Fibroblast of lung (primary cell): ENCODE data around the gene DEPDC5. TPM values are rescaled to one million over a fixed set of nuclear protein-coding genes. Genes with fewer than 3 reads are reported as not detected.

Experiments used
- DNase-seq, 2 donors: peaks; one replicate each; pipeline versions ENCODE4 v3.0.0 to v3.0.0-alpha.2; 2010; ENCODE audit warnings: low read depth in 2 of 2
- H2AFZ ChIP-seq: 2 replicates; pipeline ENCODE4 v1.5.1; 2012; ENCODE audit warnings: low read length, control low read depth, inconsistent platforms
- H3K27ac ChIP-seq: 2 replicates; pipeline ENCODE4 v1.5.1; 2011; ENCODE audit warnings: low read length, control low read depth; ENCODE audit not compliant: insufficient read depth
- H3K27me3 ChIP-seq: 2 replicates; pipeline ENCODE4 v1.5.1; 2011; ENCODE audit warnings: mild to moderate bottlenecking, low read length; ENCODE audit not compliant: control insufficient read depth, insufficient read depth
- H3K36me3 ChIP-seq: 2 replicates; pipeline ENCODE4 v1.5.1; 2011; ENCODE audit warnings: low read length; ENCODE audit not compliant: control insufficient read depth, insufficient read depth
- H3K4me1 ChIP-seq: 2 replicates; pipeline ENCODE4 v1.5.1; 2011; ENCODE audit warnings: low read length; ENCODE audit not compliant: control insufficient read depth, insufficient read depth; ENCODE audit errors: extremely low read depth
- H3K4me2 ChIP-seq: 2 replicates; pipeline ENCODE4 v1.5.1; 2011; ENCODE audit warnings: low read length, control low read depth; ENCODE audit not compliant: insufficient read depth; ENCODE audit errors: extremely low read depth
- H3K4me3 ChIP-seq, 4 experiments: fragments of 200-600 bp in 1 of 4; sonication (generic) in 1 of 4; replicated peaks in 1 of 4; 2 replicates each; pipeline ENCODE4 v1.5.1; 2011 to 2016; ENCODE audit warnings: low read length in 4 of 4, low read depth in 3 of 4, mild to moderate bottlenecking in 3 of 4, control low read depth in 2 of 4, inconsistent platforms in 1 of 4, mixed read lengths in 1 of 4; ENCODE audit not compliant: insufficient read depth in 1 of 4; ENCODE audit errors: control extremely low read depth in 1 of 4
- H3K79me2 ChIP-seq: 2 replicates; pipeline ENCODE4 v1.5.1; 2012; ENCODE audit warnings: mild to moderate bottlenecking, low read length, inconsistent platforms; ENCODE audit not compliant: control insufficient read depth, insufficient read depth
- H3K9ac ChIP-seq: 2 replicates; pipeline ENCODE4 v1.5.1; 2011; ENCODE audit warnings: mild to moderate bottlenecking, low read length, control low read depth; ENCODE audit not compliant: insufficient read depth
- H3K9me3 ChIP-seq: 2 replicates; pipeline ENCODE4 v1.5.1; 2012; ENCODE audit warnings: low read depth, low read length; ENCODE audit not compliant: control insufficient read depth, insufficient read depth
- H4K20me1 ChIP-seq: 2 replicates; pipeline ENCODE4 v1.5.1; 2011; ENCODE audit warnings: low read length; ENCODE audit not compliant: control insufficient read depth, insufficient read depth; ENCODE audit errors: extremely low read depth
- EZH2 ChIP-seq: IDR thresholded peaks from 2 replicates; pipeline ENCODE4 v1.5.1; 2012; ENCODE audit warnings: low read length, control low read depth, mild to moderate bottlenecking; ENCODE audit errors: missing control alignments
- polyA plus RNA-seq, 2 donors: library from polyadenylated mRNA; depleted of rRNA in 1 of 2; stranded (reverse) in 1 of 2; unstranded in 1 of 2; fragments of >200 nt; gene quantifications; 2 replicates each; pipeline ENCODE4 v1.2.1, GENCODE V29; 2011 to 2012; ENCODE audit warnings: missing spikeins in 1 of 2
- total RNA-seq: library from RNA; depleted of rRNA; stranded (reverse); fragments of >200 nt; gene quantifications from 2 replicates; pipeline ENCODE4 v1.2.1, GENCODE V29; 2014
- TF ChIP-seq, protein P1 (sequence below), 2 donors: IDR thresholded peaks in 1 of 2; conservative IDR thresholded peaks in 1 of 2; 1 replicate in 1 of 2; 2 replicates in 1 of 2; pipeline ENCODE4 v1.5.1; 2011 to 2012; ENCODE audit warnings: low read length in 2 of 2, control low read depth in 1 of 2, inconsistent platforms in 1 of 2, low read depth in 1 of 2, mild to moderate bottlenecking in 1 of 2

DEPDC5 gene
- total and polyA plus RNA-seq, 2 donors (not counting 1 experiment from before 2014, with no cell fraction given): 10.4 to 10.7 TPM

- TF ChIP-seq EZH2: no peak
- TF ChIP-seq, protein P1, sequence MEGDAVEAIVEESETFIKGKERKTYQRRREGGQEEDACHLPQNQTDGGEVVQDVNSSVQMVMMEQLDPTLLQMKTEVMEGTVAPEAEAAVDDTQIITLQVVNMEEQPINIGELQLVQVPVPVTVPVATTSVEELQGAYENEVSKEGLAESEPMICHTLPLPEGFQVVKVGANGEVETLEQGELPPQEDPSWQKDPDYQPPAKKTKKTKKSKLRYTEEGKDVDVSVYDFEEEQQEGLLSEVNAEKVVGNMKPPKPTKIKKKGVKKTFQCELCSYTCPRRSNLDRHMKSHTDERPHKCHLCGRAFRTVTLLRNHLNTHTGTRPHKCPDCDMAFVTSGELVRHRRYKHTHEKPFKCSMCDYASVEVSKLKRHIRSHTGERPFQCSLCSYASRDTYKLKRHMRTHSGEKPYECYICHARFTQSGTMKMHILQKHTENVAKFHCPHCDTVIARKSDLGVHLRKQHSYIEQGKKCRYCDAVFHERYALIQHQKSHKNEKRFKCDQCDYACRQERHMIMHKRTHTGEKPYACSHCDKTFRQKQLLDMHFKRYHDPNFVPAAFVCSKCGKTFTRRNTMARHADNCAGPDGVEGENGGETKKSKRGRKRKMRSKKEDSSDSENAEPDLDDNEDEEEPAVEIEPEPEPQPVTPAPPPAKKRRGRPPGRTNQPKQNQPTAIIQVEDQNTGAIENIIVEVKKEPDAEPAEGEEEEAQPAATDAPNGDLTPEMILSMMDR (conservative IDR thresholded peaks at IDR 0.05 in 1 of 2, IDR thresholded peaks at IDR 0.05 in 1 of 2; ENCODE audit: low read depth in 1 of 2, low read length in 2 of 2): no peak
- DNase-seq: no peak
- H3K4me3 ChIP-seq: no peak overlapping the region
Observed at GRCh38 chr22:31927562-31927961, 173.7 kb downstream of the DEPDC5 start.

GRCh38 chr22:31929167-31929930 lies 175.5 kb downstream of the DEPDC5 start:
- no peak overlapping the region for H2AFZ ChIP-seq
- TF ChIP-seq EZH2: no peak
- TF ChIP-seq, protein P1 (conservative IDR thresholded peaks at IDR 0.05 in 1 of 2, IDR thresholded peaks at IDR 0.05 in 1 of 2; ENCODE audit: low read depth in 1 of 2, low read length in 2 of 2): no peak

More at GRCh38 chr22:31927562-31927961, 173.7 kb downstream of the DEPDC5 start:
- Histone ChIP-seq H3K79me2 (no peaks in the 10 kb centered on the region), H3K9ac (no peak overlapping the region), H3K9me3 (no peaks in the 10 kb centered on the region), H3K27ac (no peak overlapping the region), H3K36me3 (no peaks in the 10 kb centered on the region), H2AFZ (no peak overlapping the region), H4K20me1 (no peaks in the 10 kb centered on the region), H3K4me2 (no peak overlapping the region), H3K4me1 (no peaks in the 10 kb centered on the region), H3K27me3 (no peaks in the 10 kb centered on the region)

DNA sequence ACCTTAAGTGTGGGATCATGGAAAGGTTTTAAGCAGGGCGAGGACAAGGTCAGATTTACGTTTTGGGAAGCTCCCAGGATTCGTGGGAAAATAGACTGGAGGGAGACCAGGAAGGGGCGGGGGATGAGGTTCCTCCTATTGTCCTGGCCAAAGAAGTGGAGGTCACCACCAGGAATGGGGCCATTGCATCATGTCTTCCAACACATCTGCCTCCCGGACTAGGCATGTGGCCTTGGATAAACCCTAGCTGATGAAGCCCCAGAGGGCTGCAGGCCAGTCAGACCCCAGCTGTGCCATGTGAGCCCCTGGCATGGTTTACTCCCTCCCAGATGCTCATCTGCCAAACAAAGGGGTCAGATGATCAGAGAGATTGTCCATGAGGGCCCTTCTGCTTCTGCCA lies 179.0 kb downstream of the DEPDC5 start:
- Histone ChIP-seq H4K20me1 (no peaks in the 10 kb centered on the region), H2AFZ (no peak overlapping the region), H3K9me3 (no peaks in the 10 kb centered on the region), H3K9ac (no peak overlapping the region), H3K4me3 (no peak overlapping the region), H3K36me3 (no peaks in the 10 kb centered on the region), H3K4me2 (no peak overlapping the region), H3K4me1 (no peaks in the 10 kb centered on the region), H3K79me2 (no peaks in the 10 kb centered on the region), H3K27me3 (peaks cover 4% of the 10 kb centered on the region), H3K27ac (no peak overlapping the region)
- TF ChIP-seq EZH2: no peak
- TF ChIP-seq, protein P1 (conservative IDR thresholded peaks at IDR 0.05 in 1 of 2, IDR thresholded peaks at IDR 0.05 in 1 of 2; ENCODE audit: low read depth in 1 of 2, low read length in 2 of 2): no peak
- no peak for DNase-seq

More at GRCh38 chr22:31929167-31929930, 175.5 kb downstream of the DEPDC5 start:
- H3K27me3 ChIP-seq: no peaks in the 10 kb centered on the region
- H3K9me3 ChIP-seq: no peaks in the 10 kb centered on the region
- peak in 1 of 2 donors; percentile 69 for DNase-seq
- H3K4me2 ChIP-seq: no peak overlapping the region
- no peak overlapping the region for H3K4me3 ChIP-seq
- no peaks in the 10 kb centered on the region for H3K36me3 ChIP-seq
- no peaks in the 10 kb centered on the region for H4K20me1 ChIP-seq
- no peaks in the 10 kb centered on the region for H3K4me1 ChIP-seq
- no peak overlapping the region for H3K27ac ChIP-seq
- no peaks in the 10 kb centered on the region for H3K79me2 ChIP-seq
- H3K9ac ChIP-seq: no peak overlapping the region
